ENCODE data around the gene NOD2. TPM values are rescaled to one million over a fixed set of nuclear protein-coding genes. Genes with fewer than 3 reads are reported as not detected.

The NOD2 gene
- total RNA-seq, 1 experiment from 2014 or later, result 0.17 TPM

- Histone ChIP-seq H3K4ac (ENCODE audit: low read depth, low read length) (no peak overlapping the region), H3K9me3 (ENCODE audit: control insufficient read depth, low read depth, low read length) (peaks cover 5% of the 10 kb centered on the region), H3K18ac (ENCODE audit: insufficient read length, low read depth, low read length) (no peak overlapping the region), H4K5ac (ENCODE audit: insufficient read length, low read depth, low read length) (no peak overlapping the region), H3K27ac (ENCODE audit: insufficient read length, low read depth, low read length) (no peak overlapping the region), H3K23me2 (ENCODE audit: insufficient read length, low read depth, low read length, poor library complexity, severe bottlenecking) (no peaks in the 10 kb centered on the region), H2BK5ac (ENCODE audit: insufficient read length, low read length) (no peak overlapping the region), H3T11ph (ENCODE audit: low read length) (no peak overlapping the region), H2BK120ac (ENCODE audit: low read depth, low read length, poor library complexity, severe bottlenecking) (no peak overlapping the region), H3K27me3 (ENCODE audit: insufficient read depth, low read length) (peaks cover under 1% of the 10 kb centered on the region; the same call in 1 of the 2 replicates), H3K56ac (ENCODE audit: insufficient read length, low read depth, low read length) (no peak overlapping the region), H3K23ac (ENCODE audit: insufficient read length, low read depth, low read length) (no peak overlapping the region), H4K20me1 (ENCODE audit: control insufficient read depth, insufficient read depth, insufficient read length) (no peaks in the 10 kb centered on the region), H2BK20ac (ENCODE audit: low read depth, low read length, poor library complexity, severe bottlenecking) (no peak overlapping the region), H2AFZ (ENCODE audit: low read length) (no peak overlapping the region), H3K9ac (ENCODE audit: extremely low read depth, insufficient read length, low read length) (no peak overlapping the region), H3K79me2 (ENCODE audit: insufficient read depth, low read length) (no peaks in the 10 kb centered on the region), H2BK15ac (ENCODE audit: low read depth, low read length) (no peak overlapping the region), H3K79me1 (ENCODE audit: insufficient read depth, low read depth, low read length, poor library complexity, severe bottlenecking) (no peaks in the 10 kb centered on the region), H4K8ac (replicated peaks; ENCODE audit: insufficient read length, low read depth, low read length) (no peak overlapping the region), H4K91ac (ENCODE audit: insufficient read length, low read depth, low read length) (no peak overlapping the region), H2AK5ac (ENCODE audit: insufficient read length, low read length) (no peak overlapping the region), H3K14ac (ENCODE audit: insufficient read depth, low read length) (no peak overlapping the region), H3K4me1 (ENCODE audit: insufficient read depth, low read length) (no peaks in the 10 kb centered on the region), H2BK12ac (ENCODE audit: insufficient read length, low read depth, low read length) (no peak overlapping the region), H3K4me2 (ENCODE audit: insufficient read depth, insufficient read length, low read length) (no peak overlapping the region)
- H3K36me3 Mint-ChIP-seq (ENCODE audit: insufficient read depth in 1 of 3, low read depth in 3 of 3), result peaks cover 3 to 9% (median 8%) of the 10 kb centered on the region in 3 experiments; a peak in 5 of 7 replicates
- H3K27me3 Mint-ChIP-seq (ENCODE audit: low read depth), result peaks cover 20% of the 10 kb centered on the region
- DNase-seq, result no peak
- peaks cover 4 to 7% of the 10 kb centered on the region in 2 experiments; a peak in 3 of 4 replicates for H3K4me1 Mint-ChIP-seq
- no peak overlapping the region for H3K27ac Mint-ChIP-seq
- no peak for TF ChIP-seq CTCF (conservative IDR thresholded peaks at IDR 0.05)
- H3K4me3 Mint-ChIP-seq, result no peak overlapping the region
- H3K9me3 Mint-ChIP-seq, result peaks cover 10% of the 10 kb centered on the region in 2 experiments
- no CpG with 5 or more reads among the region's 19 CpGs for WGBS (ENCODE audit: extremely low coverage, insufficient read length, low lambda C conversion rate)
Observed at GRCh38 chr16:50699326-50700159, 6.1 kb downstream of the NOD2 start.

Data from H9 (cell line).